Measurements from ENCODE around the gene C2orf76.
"Not testable (repeated sequence)": the region's sequence is repeated elsewhere in the genome, so short reads cannot be mapped to it uniquely, and the experiment has no call there.

Gene C2orf76

GRCh38 chr2:119280680-119281079 is 86.0 kb downstream of the C2orf76 start:
- DNase-seq (ENCODE audit: extremely low spot score), result no peak
- CTCF ChIA-PET, result interaction anchor here (0.9 to 4.3 kb wide), 5 partner anchors 9 to 399 kb away, joined by 3 to 32 read pairs (median 4); no protein-coding TSS in a partner anchor
- POLR2A ChIA-PET, result no interaction called here
- TF ChIP-seq CTCF (IDR thresholded peaks at IDR 0.05; ENCODE audit: control extremely low read depth, extremely low read depth, low read depth, missing control alignments), result no peak

- CTCF ChIA-PET, result interaction anchor here (1.4 to 4.3 kb wide), 3 partner anchors 10 to 15 kb away, joined by 4 to 32 read pairs (median 7); no protein-coding TSS in a partner anchor
- DNase-seq (ENCODE audit: extremely low spot score), result no peak
- POLR2A ChIA-PET, result no interaction called here
- TF ChIP-seq CTCF (IDR thresholded peaks at IDR 0.05; ENCODE audit: control extremely low read depth, extremely low read depth, low read depth, missing control alignments), result no peak
Observed at GRCh38 chr2:119279666-119280065, 87.0 kb downstream of the C2orf76 start.

- TF ChIP-seq CTCF (IDR thresholded peaks at IDR 0.05; ENCODE audit: control extremely low read depth, extremely low read depth, low read depth, missing control alignments), result no peak
- ChIA-PET POLR2A (no interaction called here), CTCF (interaction anchor here (1.4 to 4.3 kb wide), 3 partner anchors 10 to 14 kb away, joined by 4 to 32 read pairs (median 7); no protein-coding TSS in a partner anchor)
- DNase-seq (ENCODE audit: extremely low spot score), result no peak
Observed at GRCh38 chr2:119278946-119279345, 87.7 kb downstream of the C2orf76 start.

GRCh38 chr2:119278385-119278784 is 88.2 kb downstream of the C2orf76 start:
- POLR2A ChIA-PET; DNase-seq (ENCODE audit: extremely low spot score): not testable (repeated sequence)
- CTCF ChIA-PET, result interaction anchor here (4.3 kb wide), 1 partner anchor 12 kb away, joined by 32 read pairs; no protein-coding TSS in a partner anchor

GRCh38 chr2:119276864-119277263 is 89.8 kb downstream of the C2orf76 start:
- POLR2A ChIA-PET, result no interaction called here
- TF ChIP-seq CTCF (IDR thresholded peaks at IDR 0.05; ENCODE audit: control extremely low read depth, extremely low read depth, low read depth, missing control alignments), result no peak
- CTCF ChIA-PET, result interaction anchor here (1.0 kb wide), 1 partner anchor 10 kb away, joined by 3 read pairs; no protein-coding TSS in a partner anchor
- no peak for DNase-seq (ENCODE audit: extremely low spot score)

GRCh38 chr2:119267604-119268003 is 99.0 kb downstream of the C2orf76 start:
- POLR2A ChIA-PET, result no interaction called here
- CTCF ChIA-PET, result no interaction called here
- no peak for TF ChIP-seq CTCF (IDR thresholded peaks at IDR 0.05; ENCODE audit: control extremely low read depth, extremely low read depth, low read depth, missing control alignments)
- no peak for DNase-seq (ENCODE audit: extremely low spot score)

GRCh38 chr2:119266091-119266589 is 100.5 kb downstream of the C2orf76 start:
- CTCF ChIA-PET, result interaction anchor here (0.8 to 4.4 kb wide), 15 partner anchors 14 to 384 kb away, joined by 3 to 43 read pairs (median 4); no protein-coding TSS in a partner anchor
- TF ChIP-seq CTCF (IDR thresholded peaks at IDR 0.05; ENCODE audit: control extremely low read depth, extremely low read depth, low read depth, missing control alignments), result no peak
- POLR2A ChIA-PET, result interaction anchor here (0.6 kb wide), 1 partner anchor 7 kb away, joined by 7 read pairs; no protein-coding TSS in a partner anchor
- DNase-seq (ENCODE audit: extremely low spot score), result no peak

All from GM10248 (cell line).